ENCODE measurements around the gene ASCL1.

Gene ASCL1

GRCh38 chr12:102957339-102958050 lies at the start of gene ASCL1:
TSS of gene ASCL1 (plus strand) at chr12:102957674. CDS start at chr12:102958245, 571 bp downstream.
- peak; percentile 94 for DNase-seq

- no peak for DNase-seq
Measured at GRCh38 chr12:102907918-102908317, 49.6 kb upstream of the ASCL1 start.

GRCh38 chr12:102910137-102910536 lies 47.3 kb upstream of the ASCL1 start:
- no peak for DNase-seq

GRCh38 chr12:102910792-102911191 lies 46.7 kb upstream of the ASCL1 start:
- no peak for DNase-seq

GRCh38 chr12:102911320-102911719 lies 46.2 kb upstream of the ASCL1 start:
- no peak for DNase-seq

- DNase-seq, result no peak
Measured at GRCh38 chr12:102912258-102912657, 45.2 kb upstream of the ASCL1 start.

- no peak for DNase-seq
Measured at GRCh38 chr12:102913453-102914226, 43.8 kb upstream of the ASCL1 start.

GRCh38 chr12:102916252-102917025 lies 41.0 kb upstream of the ASCL1 start:
- no peak for DNase-seq

GRCh38 chr12:102917026-102917787 lies 40.3 kb upstream of the ASCL1 start, which contains the start of gene PAH:
TSS of gene PAH (minus strand) at chr12:102917244. CDS start at chr12:102917130, 114 bp downstream.
- DNase-seq, result peak; percentile 45

- DNase-seq, result no peak
Measured at GRCh38 chr12:102918840-102919239, 38.6 kb upstream of the ASCL1 start.

GRCh38 chr12:102920271-102920670 lies 37.2 kb upstream of the ASCL1 start:
- no peak for DNase-seq

GRCh38 chr12:102921240-102921639 lies 36.2 kb upstream of the ASCL1 start:
- DNase-seq, result no peak

GRCh38 chr12:102927220-102927619 lies 30.3 kb upstream of the ASCL1 start:
- DNase-seq, result no peak

GRCh38 chr12:102933168-102933567 lies 24.3 kb upstream of the ASCL1 start:
- DNase-seq, result no peak

GRCh38 chr12:102939059-102939458 lies 18.4 kb upstream of the ASCL1 start:
- no peak for DNase-seq

- DNase-seq, result no peak
Measured at GRCh38 chr12:102939670-102940222, 17.7 kb upstream of the ASCL1 start.

- no peak for DNase-seq
Measured at GRCh38 chr12:102946042-102946441, 11.4 kb upstream of the ASCL1 start.

GRCh38 chr12:102948941-102949352 lies 8.5 kb upstream of the ASCL1 start:
- peak; percentile 21 for DNase-seq

- no peak for DNase-seq
Measured at GRCh38 chr12:102950107-102950949, 7.1 kb upstream of the ASCL1 start.

GRCh38 chr12:102950950-102951619 lies 6.4 kb upstream of the ASCL1 start:
- DNase-seq, result no peak

GRCh38 chr12:102951841-102952240 lies 5.6 kb upstream of the ASCL1 start:
- DNase-seq, result no peak

Data from NCI-H2227 treated with DMSO at 0.1 percent for 48 hours (cell line).